ENCODE results near the gene RGL1.

GRCh38 chr1:183862967-183863366 is 58.0 kb downstream of the RGL1 start:
- TF ChIP-seq ZBTB33 (IDR thresholded peaks at IDR 0.05; ENCODE audit: extremely low read depth, insufficient replicate concordance, low read length), result no peak
- TF ChIP-seq CTCF (IDR thresholded peaks at IDR 0.05 in 2 of 3, conservative IDR thresholded peaks at IDR 0.05 in 1 of 3; ENCODE audit: borderline replicate concordance in 1 of 3, insufficient read depth in 1 of 3, low read depth in 2 of 3, low read length in 2 of 3), result no peak
- TF ChIP-seq POLR2A (IDR thresholded peaks at IDR 0.05; ENCODE audit: borderline replicate concordance, extremely low read depth, insufficient read depth, insufficient read length), result no peak
- TF ChIP-seq RAD21 (IDR thresholded peaks at IDR 0.05; ENCODE audit: low read depth), result no peak
- TF ChIP-seq REST (IDR thresholded peaks at IDR 0.05; ENCODE audit: low read depth), result no peak
- no peak for TF ChIP-seq POLR2AphosphoS5 (IDR thresholded peaks at IDR 0.05; ENCODE audit: low read depth, low read length)
- no peak for TF ChIP-seq SRF (IDR thresholded peaks at IDR 0.05; ENCODE audit: low read depth)
- TF ChIP-seq CBX3 (IDR thresholded peaks at IDR 0.05; ENCODE audit: low read depth), result no peak
- TF ChIP-seq YY1 (IDR thresholded peaks at IDR 0.05; ENCODE audit: extremely low read depth, insufficient replicate concordance, low read depth, low read length), result no peak
- TF ChIP-seq ZNF274 (IDR thresholded peaks at IDR 0.05; ENCODE audit: low read depth, low read length), result no peak
- TF ChIP-seq JUND (IDR thresholded peaks at IDR 0.05), result no peak
